Endothelial cell of umbilical vein (primary cell): ENCODE measurements around the gene RNF135. TPM values are rescaled to one million over a fixed set of nuclear protein-coding genes. Genes with fewer than 3 reads are reported as not detected.

ENCODE experiments used
- BruUV-seq: library from RNA; stranded (reverse); fragments of 400-500 nt; replicated peaks from 2 replicates; lab custom pipeline; 2021; lab: Mats Ljungman, UMichigan
- CTCF ChIA-PET: fragments of 300-600, 350-600 bp; sonication (Branson Sonifier 250); formaldehyde crosslinking; loops from one replicate; lab custom pipeline; 2021; ENCODE audit warnings: antibody characterized with exemption, inconsistent platforms; lab: Charles Lee
- POLR2A ChIA-PET: fragments of 300-600, 350-600 bp; sonication (Branson Sonifier 250); formaldehyde crosslinking; loops from one replicate; lab custom pipeline; 2021; ENCODE audit warnings: antibody characterized with exemption, inconsistent platforms; lab: Charles Lee
- DNase-seq: peaks from one replicate; pipeline ENCODE4 v3.0.0-alpha.2; 2011; ENCODE audit warnings: low read depth, low spot score
- FAIRE-seq: peaks from 2 replicates; lab custom pipeline; 2011; peaks lifted over from hg19 to GRCh38; lab: Jason Lieb, UNC
- H2AFZ ChIP-seq: 2 replicates; pipeline ENCODE4 v1.6.0; 2012; ENCODE audit warnings: low read depth, low read length, control low read depth, inconsistent platforms
- H3K27ac ChIP-seq: 2 replicates; pipeline ENCODE4 v1.5.1; 2011; ENCODE audit warnings: low read depth, mild to moderate bottlenecking, control low read depth, low read length, moderate library complexity; ENCODE audit not compliant: insufficient read depth
- H3K27me3 ChIP-seq, 2 experiments: 2 replicates each; pipeline versions ENCODE4 v1.6.0 to v1.6.1; 2011; ENCODE audit warnings: low read length in 2 of 2, mixed read lengths in 1 of 2; ENCODE audit not compliant: control insufficient read depth in 2 of 2, insufficient read depth in 2 of 2
- H3K36me3 ChIP-seq, 2 experiments: 2 replicates in 1 of 2; 3 replicates in 1 of 2; pipeline ENCODE4 v1.5.1; 2011; ENCODE audit warnings: low read length in 2 of 2, mild to moderate bottlenecking in 1 of 2, moderate library complexity in 1 of 2; ENCODE audit not compliant: control insufficient read depth in 2 of 2, insufficient read depth in 2 of 2; ENCODE audit errors: extremely low read depth in 1 of 2
- H3K4me1 ChIP-seq: 3 replicates; pipeline ENCODE4 v1.5.1; 2011; ENCODE audit warnings: mild to moderate bottlenecking, low read length; ENCODE audit not compliant: control insufficient read depth, insufficient read depth; ENCODE audit errors: extremely low read depth
- H3K4me2 ChIP-seq: 2 replicates; pipeline ENCODE4 v1.6.1; 2011; ENCODE audit warnings: low read length, control low read depth, mixed read lengths; ENCODE audit not compliant: insufficient read depth
- H3K4me3 ChIP-seq, 3 experiments: fragments of 200-600 bp in 1 of 3; sonication (generic), shearing (Covaris generic) in 1 of 3; replicated peaks in 1 of 3; 2 replicates each; pipeline ENCODE4 v1.5.1; 2011 to 2016; ENCODE audit warnings: control low read depth in 3 of 3, low read length in 3 of 3, mild to moderate bottlenecking in 2 of 3, inconsistent platforms in 1 of 3, low read depth in 1 of 3, moderate library complexity in 1 of 3; ENCODE audit not compliant: insufficient read depth in 1 of 3
- H3K79me2 ChIP-seq: 2 replicates; pipeline ENCODE4 v1.6.0; 2012; ENCODE audit warnings: low read length, inconsistent platforms; ENCODE audit not compliant: control insufficient read depth, insufficient read depth
- H3K9ac ChIP-seq: replicated peaks from 2 replicates; pipeline ENCODE3; 2011; ENCODE audit warnings: low read length, control low read depth; ENCODE audit not compliant: insufficient read depth; ENCODE audit errors: extremely low read depth
- H3K9me1 ChIP-seq: replicated peaks from 3 replicates; pipeline ENCODE4 v1.6.0; 2011; ENCODE audit warnings: mild to moderate bottlenecking, low read length; ENCODE audit not compliant: control insufficient read depth, insufficient read depth; ENCODE audit errors: extremely low read depth
- H3K9me3 ChIP-seq: replicated peaks from 2 replicates; pipeline ENCODE4 v1.5.1; 2012; ENCODE audit warnings: low read length, inconsistent platforms; ENCODE audit not compliant: control insufficient read depth, insufficient read depth
- H4K20me1 ChIP-seq: replicated peaks from 2 replicates; pipeline ENCODE3; 2011; ENCODE audit warnings: mild to moderate bottlenecking, low read length; ENCODE audit not compliant: control insufficient read depth, insufficient read depth; ENCODE audit errors: extremely low read depth
- CTCF ChIP-seq, 2 donors: IDR thresholded peaks; 1 replicate in 1 of 2; 2 replicates in 1 of 2; pipeline ENCODE4 v1.5.1; 2011; ENCODE audit warnings: low read length in 2 of 2, mild to moderate bottlenecking in 2 of 2, moderate library complexity in 2 of 2, control low read depth in 1 of 2, inconsistent platforms in 1 of 2, low read depth in 1 of 2; ENCODE audit not compliant: insufficient read depth in 1 of 2; ENCODE audit errors: extremely low read depth in 1 of 2
- EZH2 ChIP-seq: IDR thresholded peaks from 2 replicates; pipeline ENCODE4 v1.6.1; 2012; ENCODE audit warnings: borderline replicate concordance, low read depth, mild to moderate bottlenecking, moderate library complexity, low read length, inconsistent platforms; ENCODE audit not compliant: severe bottlenecking
- FOS ChIP-seq: IDR thresholded peaks from 2 replicates; pipeline ENCODE4 v1.6.1; 2011; ENCODE audit warnings: mild to moderate bottlenecking, low read length, moderate library complexity, borderline replicate concordance; ENCODE audit not compliant: insufficient read depth
- GATA2 ChIP-seq: IDR thresholded peaks from 2 replicates; pipeline ENCODE4 v1.7.0; 2011; ENCODE audit warnings: low read depth, mild to moderate bottlenecking, moderate library complexity, mixed read lengths, low read length; ENCODE audit not compliant: insufficient read length, insufficient read depth
- JUN ChIP-seq: IDR thresholded peaks from 2 replicates; pipeline ENCODE4 v1.6.1; 2011; ENCODE audit warnings: borderline replicate concordance, low read depth; ENCODE audit not compliant: insufficient read length, insufficient read depth
- MAX ChIP-seq: IDR thresholded peaks from 2 replicates; pipeline ENCODE4 v1.6.1; 2011; ENCODE audit not compliant: insufficient read depth, insufficient read length
- MYC ChIP-seq: IDR thresholded peaks from one replicate; pipeline ENCODE4 v1.6.1; 2011; ENCODE audit warnings: mild to moderate bottlenecking, low read depth, low read length
- POLR2A ChIP-seq: IDR thresholded peaks from 2 replicates; pipeline ENCODE4 v1.6.1; 2012; ENCODE audit warnings: low read depth, mild to moderate bottlenecking, control low read depth, low read length
- POLR2AphosphoS5 ChIP-seq: IDR thresholded peaks from 2 replicates; pipeline ENCODE4 v1.6.1; 2012; ENCODE audit warnings: low read depth, mild to moderate bottlenecking, control low read depth, low read length, moderate library complexity; ENCODE audit not compliant: insufficient read depth
- dilution Hi-C: fragments of 300-500 bp; cut with MboI; formaldehyde crosslinking; loops from one replicate; pipeline ENCODE4 v1.15.0; 2019; ENCODE audit warnings: low sequenced_read_pairs; ENCODE audit not compliant: extremely low pct_ligation_motif_present
- intact Hi-C: fragments of 100-400 bp; cut with micrococcal nuclease; formaldehyde crosslinking; loops from one replicate; pipeline ENCODE4 v1.10.0; 2022
- polyA plus RNA-seq, 4 experiments: library from polyadenylated mRNA; depleted of rRNA in 3 of 4; stranded (reverse) in 3 of 4; unstranded in 1 of 4; fragments of >200 nt; gene quantifications; 2 replicates each; pipeline versions ENCODE4 v1.2.1 to v1.2.3, GENCODE V29; 2011 to 2012; ENCODE audit warnings: missing spikeins in 1 of 4
- total RNA-seq: library from RNA; stranded (reverse); gene quantifications from 2 replicates; pipeline ENCODE4 v1.2.3, GENCODE V29; 2021

RNF135 gene
- total and polyA plus RNA-seq, 2 donors (not counting 3 experiments of a cell fraction or from before 2014, with no cell fraction given): 11.6 to 12.0 TPM

- Histone ChIP-seq H3K9ac (no peak overlapping the region), H3K4me1 (no peaks in the 10 kb centered on the region), H3K27ac (no peak overlapping the region), H3K4me2 (no peak overlapping the region), H3K27me3 (no peaks in the 10 kb centered on the region), H3K9me3 (no peaks in the 10 kb centered on the region), H3K79me2 (no peaks in the 10 kb centered on the region), H3K9me1 (no peaks in the 10 kb centered on the region), H4K20me1 (no peaks in the 10 kb centered on the region), H3K4me3 (no peak overlapping the region), H3K36me3 (peaks cover 0 to 5% of the 10 kb centered on the region in 2 experiments), H2AFZ (no peak overlapping the region)
- POLR2A ChIA-PET: no interaction called here
- no peak for DNase-seq
- dilution Hi-C loops (no loop called here), intact Hi-C loops (no loop called here)
- CTCF ChIA-PET: interaction anchor here (1.4 kb wide), 1 partner anchor 11 kb away, joined by 3 read pairs; no protein-coding TSS in a partner anchor
- FAIRE-seq: no peak
- BruUV-seq: no TSS peak
- TF ChIP-seq CTCF (IDR thresholded peaks at IDR 0.05; ENCODE audit: extremely low read depth in 1 of 2, insufficient read depth in 1 of 2, low read depth in 1 of 2, low read length in 2 of 2): no peak
- TF ChIP-seq EZH2: no peak
- no peak for TF ChIP-seq FOS
- TF ChIP-seq POLR2AphosphoS5: no peak
- no peak for TF ChIP-seq GATA2
- TF ChIP-seq MYC: no peak
- no peak for TF ChIP-seq POLR2A
- TF ChIP-seq JUN: no peak
- no peak for TF ChIP-seq MAX
Observed at GRCh38 chr17:30981531-30982519, 11.0 kb downstream of the RNF135 start.
